Activated CD4-positive, alpha-beta T cell treated with anti-CD3 and anti-CD28 coated beads for 24 hours (primary cell): ENCODE data around the gene PFKFB3.
A peak's percentile ranks its signal among the peaks of the same experiment; 100 is the strongest.
"Not testable (repeated sequence)": the region's sequence is repeated elsewhere in the genome, so short reads cannot be mapped to it uniquely, and the experiment has no call there.

Experiments
- DNase-seq, 2 donors: peaks; one replicate each; pipeline ENCODE4 v3.0.0-alpha.2; 2020; ENCODE audit warnings: low read depth in 2 of 2

Gene PFKFB3

GRCh38 chr10:6202684-6203330 is at the start of gene PFKFB3:
Gene PFKFB3 (plus strand): TSS chr10:6202932. CDS start chr10:6203261, 329 bp downstream.
- peak; percentile 82 to 96 for DNase-seq

DNA sequence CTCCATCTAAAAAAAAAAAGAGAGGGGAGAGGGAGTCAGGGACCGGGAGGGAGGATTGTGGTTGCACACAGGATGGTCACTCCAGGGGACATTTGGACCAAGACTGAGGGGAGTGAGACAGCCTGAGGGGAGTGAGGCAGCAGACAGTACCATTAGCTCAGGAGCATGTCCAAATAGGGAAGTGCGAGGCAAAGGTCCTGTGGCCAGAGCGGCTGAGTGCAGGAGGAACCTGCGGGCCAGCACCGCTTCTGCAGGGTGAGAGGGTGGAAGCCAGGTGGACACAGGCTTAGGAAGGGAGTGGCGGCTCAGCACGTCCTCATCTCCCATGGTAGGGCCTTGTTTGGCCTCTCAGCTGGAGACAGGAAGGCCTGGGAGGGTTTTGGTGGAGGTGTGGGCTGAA is 48.9 kb upstream of the PFKFB3 start:
- no peak for DNase-seq

- no peak for DNase-seq
These were observed 48.2 kb upstream of the PFKFB3 start for GRCh38 chr10:6154566-6154965.

- no peak for DNase-seq
These were observed 44.5 kb upstream of the PFKFB3 start for GRCh38 chr10:6158276-6158675.

- no peak for DNase-seq
These were observed 40.8 kb upstream of the PFKFB3 start for GRCh38 chr10:6161921-6162320.

- no peak for DNase-seq
These were observed 40.0 kb upstream of the PFKFB3 start for GRCh38 chr10:6162589-6163356.

- peak; percentile 85 to 89 for DNase-seq
These were observed 39.1 kb upstream of the PFKFB3 start for GRCh38 chr10:6163364-6164270.

DNA sequence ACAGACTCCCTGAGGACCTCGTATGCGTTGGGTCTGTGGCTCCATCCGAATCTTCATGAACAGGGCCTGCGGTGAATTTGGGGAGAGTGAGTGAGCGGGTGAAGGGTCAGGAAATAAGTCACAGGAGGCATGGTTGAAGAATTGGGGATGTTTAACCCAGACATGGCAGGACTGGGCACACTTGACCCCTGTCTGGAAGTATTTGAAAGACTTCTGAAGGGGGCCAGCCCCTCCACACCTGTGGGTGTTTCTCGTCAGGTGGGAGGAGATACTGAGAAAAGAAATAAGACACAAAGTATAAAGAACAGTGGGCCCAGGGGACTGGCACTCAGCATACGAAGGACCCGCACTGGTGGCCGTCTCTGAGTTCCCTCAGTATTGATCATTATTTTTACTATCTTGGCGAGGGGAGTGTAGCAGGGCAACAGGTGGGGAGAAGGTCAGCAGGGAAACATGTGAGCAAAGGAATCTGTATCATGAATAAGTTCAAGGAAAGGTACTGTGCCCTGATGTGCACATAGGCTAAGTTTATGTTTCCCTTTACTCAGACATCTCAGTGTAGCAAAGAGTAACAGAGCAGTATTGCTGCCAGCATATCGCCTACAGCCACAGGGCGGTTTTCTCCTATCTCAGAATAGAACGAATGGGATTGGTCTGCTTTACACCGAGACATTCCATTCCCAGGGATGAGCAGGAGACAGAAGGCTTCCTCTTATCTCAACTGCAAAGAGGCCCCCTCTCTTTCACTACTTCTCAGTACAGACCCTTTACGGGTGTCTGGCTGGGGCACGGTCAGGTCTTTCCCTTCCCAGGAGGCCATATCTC is 38.2 kb upstream of the PFKFB3 start:
- DNase-seq = no peak

- no peak for DNase-seq
These were observed 37.5 kb upstream of the PFKFB3 start for GRCh38 chr10:6165221-6165725.

- not testable (repeated sequence) for DNase-seq
These were observed 36.8 kb upstream of the PFKFB3 start for GRCh38 chr10:6165933-6166332.

DNA sequence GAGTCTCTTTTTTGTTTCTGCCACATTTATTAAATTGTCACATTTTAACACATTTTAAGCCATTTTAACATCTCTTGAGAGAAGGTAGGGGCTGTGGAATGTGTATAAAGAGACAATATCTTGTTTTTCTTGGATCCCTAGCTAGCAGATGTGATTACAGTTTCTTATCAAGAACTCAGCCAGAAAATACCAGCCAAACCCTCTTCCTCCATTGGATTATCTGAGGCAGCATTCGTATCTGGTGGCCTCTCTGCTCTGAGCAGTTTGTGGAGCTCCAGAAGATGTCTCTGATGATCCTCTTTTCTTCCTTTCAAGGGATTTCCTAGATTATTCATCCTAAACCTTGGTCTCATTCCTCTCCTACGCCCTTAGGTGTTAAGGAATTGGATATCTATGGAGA is 35.3 kb upstream of the PFKFB3 start:
- no peak for DNase-seq

DNA sequence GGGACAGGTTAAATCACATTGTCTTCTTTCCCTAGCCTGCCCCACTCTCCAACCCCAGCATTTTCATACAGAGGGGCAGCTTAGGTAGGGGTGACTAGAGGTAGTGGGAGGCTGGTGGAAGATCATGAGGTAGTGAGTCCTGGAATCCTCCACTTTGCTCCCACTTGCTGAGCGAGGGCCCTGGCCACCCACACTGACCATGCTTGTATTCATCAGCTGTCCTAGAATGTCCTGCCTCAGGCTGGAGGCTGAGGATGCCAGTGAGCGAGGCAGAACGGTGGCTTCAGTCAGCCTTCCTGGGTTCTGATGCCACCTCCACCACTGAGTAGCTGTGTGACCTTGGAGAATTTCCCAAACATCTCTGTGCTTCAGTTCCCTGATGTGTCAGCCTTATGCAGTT is 34.6 kb upstream of the PFKFB3 start:
- no peak for DNase-seq

GRCh38 chr10:6170638-6171037 is 32.1 kb upstream of the PFKFB3 start:
- no peak for DNase-seq

GRCh38 chr10:6171881-6172695 is 30.6 kb upstream of the PFKFB3 start:
- DNase-seq = no peak

GRCh38 chr10:6173203-6173602 is 29.5 kb upstream of the PFKFB3 start:
- DNase-seq = peak; percentile 27 to 47

DNA sequence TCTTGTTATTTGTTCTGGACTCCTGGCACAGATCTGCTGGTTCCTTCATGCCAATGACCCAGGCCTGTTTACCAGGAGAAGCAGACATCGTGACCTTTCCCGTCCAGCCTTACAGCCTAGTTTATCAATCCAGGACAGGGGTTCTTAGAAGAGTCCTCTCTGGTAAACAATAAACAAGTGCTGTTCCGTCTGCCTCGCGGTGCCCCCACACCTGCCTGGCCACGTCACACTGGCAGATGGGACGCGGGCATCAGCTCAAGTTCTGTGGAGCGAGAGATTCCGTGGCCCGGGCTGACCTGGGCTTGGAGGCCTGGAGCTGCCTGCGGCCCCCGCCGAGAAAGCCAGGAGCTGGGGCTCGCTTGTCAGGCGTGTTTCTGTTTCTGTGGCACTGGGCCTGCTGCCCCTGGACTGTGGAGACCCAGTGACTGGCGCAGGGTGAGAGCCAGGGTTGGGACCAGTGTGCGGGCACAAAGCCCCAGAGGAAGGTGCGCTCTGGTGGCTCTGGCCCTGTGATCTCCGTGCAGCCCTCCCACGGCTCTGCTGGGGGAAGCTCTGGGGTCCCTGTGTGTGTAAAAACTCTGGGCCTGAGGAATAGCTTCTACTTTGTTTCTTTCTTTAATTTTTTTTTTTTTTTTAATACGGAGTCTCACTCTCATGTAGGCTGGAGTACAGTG is 28.4 kb upstream of the PFKFB3 start:
- DNase-seq = no peak

- no peak for DNase-seq
These were observed 27.2 kb upstream of the PFKFB3 start for GRCh38 chr10:6175329-6176055.

DNA sequence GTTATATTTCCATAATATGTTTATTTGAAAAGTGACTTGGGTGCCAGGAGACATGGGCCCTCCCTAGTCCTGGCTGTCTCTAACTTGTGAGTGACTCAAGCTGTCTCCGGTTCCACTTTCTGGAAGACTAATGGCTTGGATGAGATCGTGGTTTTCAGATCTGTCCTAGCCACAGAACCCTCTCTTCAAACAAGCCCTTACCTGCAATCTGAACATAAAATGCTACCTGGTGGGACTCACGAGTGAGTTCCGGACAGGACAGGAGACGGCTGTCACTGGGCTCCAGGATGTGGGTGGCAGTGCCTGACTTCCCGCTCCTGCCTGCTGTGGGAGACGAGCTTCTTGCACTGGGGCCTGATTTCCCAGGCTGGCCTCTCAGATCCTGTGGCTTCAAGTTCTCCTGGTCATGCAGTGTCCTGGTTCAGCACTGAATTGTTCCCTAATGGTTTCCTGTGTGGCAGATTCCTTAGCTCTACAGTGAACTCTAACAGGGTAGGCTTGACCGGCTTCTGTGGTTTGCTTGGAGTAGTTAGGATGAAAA is 26.0 kb upstream of the PFKFB3 start:
- no peak for DNase-seq

DNA sequence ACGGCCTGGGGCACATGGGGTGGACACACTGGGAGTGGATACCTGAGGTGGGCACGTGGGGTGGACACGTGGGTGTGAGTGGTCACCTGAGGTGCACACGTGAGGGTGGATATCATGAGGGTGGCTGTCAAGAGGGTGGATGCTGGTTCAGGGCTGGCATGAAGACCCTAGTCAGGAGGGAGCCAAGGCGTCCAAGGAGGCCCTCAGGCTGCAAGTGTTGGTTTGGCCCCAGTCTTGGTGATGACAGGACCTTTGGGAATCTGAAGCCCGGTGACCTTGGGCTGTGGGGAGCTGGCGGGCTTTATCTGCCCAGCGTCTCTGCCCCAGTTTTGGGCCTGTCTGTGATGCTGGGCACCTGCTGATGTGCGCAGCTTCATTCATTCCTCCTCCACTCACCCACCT is 24.9 kb upstream of the PFKFB3 start:
- DNase-seq = no peak
